ENCODE results near the gene CACNA1G. TPM values are rescaled to one million over a fixed set of nuclear protein-coding genes. Genes with fewer than 3 reads are reported as not detected.
A peak's percentile ranks its signal among the peaks of the same experiment; 100 is the strongest.

CACNA1G gene
- total and polyA plus RNA-seq, 5 donors, result 4.3 to 14.8 (median 4.5) TPM

DNA sequence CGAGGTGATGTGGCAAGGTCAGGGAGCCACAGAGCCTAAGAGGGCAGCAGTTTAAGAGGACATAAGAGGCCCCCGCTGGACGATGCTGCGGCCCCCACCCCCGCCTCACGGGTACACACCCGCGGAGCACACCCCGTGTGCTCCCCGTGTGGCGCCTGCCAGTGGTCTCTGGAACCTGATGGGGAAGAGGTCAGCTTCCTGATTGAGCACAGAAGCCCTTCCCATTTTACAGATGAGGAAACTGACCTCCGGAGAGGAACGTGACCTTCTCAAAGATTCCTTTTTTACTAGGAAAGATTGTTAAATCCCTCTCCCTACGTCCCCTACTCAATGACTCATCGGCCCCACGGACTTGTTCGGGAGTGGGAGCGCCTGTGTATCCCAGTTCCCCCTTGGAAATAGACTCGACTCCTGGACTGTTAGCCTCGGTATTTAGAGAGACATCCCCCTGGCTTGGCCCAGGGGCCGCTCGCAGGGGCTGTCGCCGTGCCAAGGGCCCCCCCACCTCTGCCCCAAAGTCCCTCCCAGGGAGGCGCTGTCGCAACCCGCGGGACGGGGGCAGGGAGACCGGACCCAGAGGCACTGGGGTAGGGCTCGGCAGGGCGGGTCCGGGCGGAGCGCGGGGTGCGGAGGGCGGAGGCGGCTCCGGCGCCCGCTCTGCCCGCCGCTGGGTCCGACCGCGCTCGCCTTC, 73.9 kb downstream of the CACNA1G start, which contains the start of gene ABCC3:
TSS of gene ABCC3 (plus strand) at position 658 of the 691 bp plus-strand sequence. CDS start 56 bp downstream, outside the sequence.
- peaks cover 9% of the 10 kb centered on the region for H3K4me1 ChIP-seq (ENCODE audit: control insufficient read depth, insufficient read depth, low read length)
- intact Hi-C loops (cut with DNase I), result loop anchor here in 1 of 4 donors (5.0 kb wide), 1 partner anchor 48 kb away; no protein-coding TSS in a partner anchor
- WGBS, result 15% methylated on average over 48 of the region's 48 CpGs
- H3K27ac ChIP-seq (ENCODE audit: low read length), result no peak within 1 kb of the TSS
- H3K9me3 ChIP-seq (ENCODE audit: control insufficient read depth, low read length), result no peaks in the 10 kb centered on the region
- ATAC-seq (peak; percentile 63 to 66), DNase-seq (peak; percentile 62 to 86 (median 82))
- H3K27me3 ChIP-seq (ENCODE audit: control insufficient read depth, insufficient read depth), result no peaks in the 10 kb centered on the region
- H3K4me3 ChIP-seq (ENCODE audit: low read length), result peak within 1 kb of the TSS; percentile 47

DNA sequence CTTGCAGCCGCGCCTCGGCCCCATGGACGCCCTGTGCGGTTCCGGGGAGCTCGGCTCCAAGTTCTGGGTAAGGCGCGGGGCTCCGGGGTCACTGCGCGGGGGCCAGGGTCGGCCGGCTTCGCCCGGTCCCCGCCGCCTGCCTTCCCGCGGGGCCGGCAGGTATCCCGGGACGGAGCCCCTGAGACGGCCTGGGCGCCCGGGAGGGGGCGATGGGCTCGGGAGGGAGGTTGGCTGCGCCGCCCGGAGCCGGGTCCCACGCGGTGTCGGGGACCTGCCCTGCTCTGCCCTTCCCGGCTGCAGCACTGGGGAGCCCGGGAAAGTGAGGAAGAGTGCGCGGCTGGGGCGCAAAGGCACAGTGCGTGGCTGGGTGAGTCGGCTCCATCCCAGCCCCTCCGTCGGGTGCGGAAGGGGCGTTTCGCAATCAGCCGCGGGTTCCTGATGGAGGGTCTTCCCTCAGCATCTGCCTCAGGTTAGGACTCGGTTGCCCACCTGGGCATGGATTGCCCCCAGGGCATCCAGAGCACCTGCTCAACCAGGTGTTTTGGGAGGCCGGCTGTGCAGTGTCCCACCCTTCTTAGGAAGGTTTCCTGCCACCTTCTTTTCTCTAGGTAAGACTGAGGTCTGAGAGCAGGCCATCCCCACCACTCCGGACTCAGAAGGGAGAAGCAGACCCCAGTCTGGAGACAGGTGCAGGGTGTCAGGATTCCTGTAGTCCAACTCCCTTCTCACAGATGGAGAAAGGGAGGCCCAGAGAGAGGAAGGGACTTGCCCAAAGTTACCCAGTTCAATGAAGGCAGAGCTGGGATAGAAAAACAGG, 74.6 kb downstream of the CACNA1G start:
- DNase-seq (peak in 1 of 3 donors; percentile 63), ATAC-seq (no peak)
- Histone ChIP-seq H3K9me3 (ENCODE audit: control insufficient read depth, low read length) (no peaks in the 10 kb centered on the region), H3K4me1 (ENCODE audit: control insufficient read depth, insufficient read depth, low read length) (peaks cover 9% of the 10 kb centered on the region), H3K27ac (ENCODE audit: low read length) (no peak overlapping the region), H3K4me3 (ENCODE audit: low read length) (peak overlapping the region; percentile 47), H3K27me3 (ENCODE audit: control insufficient read depth, insufficient read depth) (no peaks in the 10 kb centered on the region)
- WGBS, result 8% methylated on average over 52 of the region's 52 CpGs
- intact Hi-C loops (cut with DNase I), result loop anchor here in 2 of 4 donors (5.0 kb wide), 2 partner anchors 47 to 52 kb away; no protein-coding TSS in a partner anchor

DNA sequence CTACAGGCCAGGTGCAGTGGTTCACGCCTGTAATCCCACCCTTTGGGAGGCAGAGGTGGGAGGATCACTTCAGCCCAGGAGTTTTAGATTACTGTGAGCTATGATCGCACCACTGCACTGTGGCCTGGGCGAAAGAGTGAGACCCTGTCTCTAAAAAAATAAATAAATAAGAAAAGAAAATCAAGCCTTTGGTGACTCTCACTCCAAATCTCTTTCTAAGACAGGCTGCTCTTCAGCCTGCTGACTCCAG, 75.1 kb downstream of the CACNA1G start:
- H3K4me3 ChIP-seq (ENCODE audit: low read length), result no peak overlapping the region
- H3K9me3 ChIP-seq (ENCODE audit: control insufficient read depth, low read length), result no peaks in the 10 kb centered on the region
- H3K27ac ChIP-seq (ENCODE audit: low read length), result no peak overlapping the region
- peaks cover 9% of the 10 kb centered on the region for H3K4me1 ChIP-seq (ENCODE audit: control insufficient read depth, insufficient read depth, low read length)
- 76% methylated on average over 3 of the region's 3 CpGs for WGBS
- DNase-seq (no peak), ATAC-seq (no peak)
- no peaks in the 10 kb centered on the region for H3K27me3 ChIP-seq (ENCODE audit: control insufficient read depth, insufficient read depth)
- intact Hi-C loops (cut with DNase I), result loop anchor here in 1 of 4 donors (5.0 kb wide), 1 partner anchor 52 kb away; no protein-coding TSS in a partner anchor

DNA sequence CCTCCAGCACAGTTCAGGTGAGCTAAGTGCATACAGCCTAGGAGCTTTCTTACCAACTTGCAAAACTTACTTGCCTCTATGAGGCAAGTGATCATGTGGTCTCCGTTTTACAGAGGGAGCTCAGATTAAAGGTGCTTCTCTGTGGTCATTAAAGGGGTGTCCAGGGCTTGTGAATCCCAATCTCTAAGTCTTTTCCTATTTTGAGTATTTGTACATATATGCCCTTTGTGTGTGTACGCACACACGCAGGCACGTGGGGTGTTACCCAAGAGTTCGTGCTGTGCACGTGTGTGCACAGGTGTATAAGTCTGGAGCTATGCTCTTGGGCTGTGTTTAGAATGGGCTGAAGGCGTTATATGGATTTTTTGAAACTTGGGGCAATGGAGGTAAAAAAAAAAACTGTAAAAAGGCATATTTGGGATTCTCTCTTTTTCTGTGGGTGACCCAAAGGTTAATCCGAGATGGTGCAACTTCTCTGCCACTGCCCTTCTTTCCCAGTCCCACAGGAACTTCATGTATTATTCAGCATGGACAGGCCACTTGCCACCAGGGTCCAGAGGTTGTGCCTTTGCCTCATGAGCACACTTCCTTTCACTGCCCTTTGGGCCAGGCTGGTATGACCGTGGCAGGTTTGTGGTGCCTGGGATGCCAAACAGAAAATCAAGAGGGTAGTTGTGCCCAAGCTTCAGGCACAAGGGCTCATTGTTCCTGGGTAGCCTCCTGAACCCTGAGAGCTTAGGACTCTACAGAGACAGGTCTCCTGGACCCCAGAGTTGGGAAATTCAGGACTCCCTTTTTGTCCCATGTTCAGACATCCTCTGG, 75.7 kb downstream of the CACNA1G start:
- no peak overlapping the region for H3K27ac ChIP-seq (ENCODE audit: low read length)
- WGBS, result 94% methylated on average over 9 of the region's 9 CpGs
- peaks cover 10% of the 10 kb centered on the region for H3K4me1 ChIP-seq (ENCODE audit: control insufficient read depth, insufficient read depth, low read length)
- no peaks in the 10 kb centered on the region for H3K27me3 ChIP-seq (ENCODE audit: control insufficient read depth, insufficient read depth)
- H3K9me3 ChIP-seq (ENCODE audit: control insufficient read depth, low read length), result no peaks in the 10 kb centered on the region
- intact Hi-C loops (cut with DNase I), result loop anchor here in 1 of 4 donors (5.0 kb wide), 1 partner anchor 51 kb away; no protein-coding TSS in a partner anchor
- no peak overlapping the region for H3K4me3 ChIP-seq (ENCODE audit: low read length)
- DNase-seq (peak in 1 of 3 donors; percentile 3), ATAC-seq (no peak)

DNA sequence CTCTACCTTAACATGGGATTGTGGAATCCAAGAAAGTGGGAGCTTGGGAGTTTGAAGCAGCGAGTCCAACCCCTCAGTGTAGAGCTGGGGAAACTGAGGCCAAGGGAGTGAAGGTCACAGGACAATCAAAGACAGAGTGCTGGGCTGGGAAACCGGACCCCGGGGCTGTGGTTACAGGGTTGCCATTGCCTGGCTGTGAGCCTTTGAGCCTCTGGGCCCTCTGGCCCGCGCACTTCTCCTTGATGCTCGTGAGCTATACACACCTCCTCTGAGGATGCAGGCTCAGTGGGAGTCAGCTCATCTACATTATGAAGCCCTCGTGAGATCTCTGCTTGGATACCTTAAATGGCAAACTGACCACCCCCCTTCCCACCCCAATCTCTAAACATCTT, 76.3 kb downstream of the CACNA1G start:
- no peaks in the 10 kb centered on the region for H3K9me3 ChIP-seq (ENCODE audit: control insufficient read depth, low read length)
- H3K4me3 ChIP-seq (ENCODE audit: low read length), result no peak overlapping the region
- peak in 1 of 3 donors; percentile 18 for DNase-seq
- no peak overlapping the region for H3K27ac ChIP-seq (ENCODE audit: low read length)
- WGBS, result 92% methylated on average over 7 of the region's 7 CpGs
- H3K4me1 ChIP-seq (ENCODE audit: control insufficient read depth, insufficient read depth, low read length), result peaks cover 12% of the 10 kb centered on the region
- no peak for ATAC-seq
- no peaks in the 10 kb centered on the region for H3K27me3 ChIP-seq (ENCODE audit: control insufficient read depth, insufficient read depth)
- intact Hi-C loops (cut with DNase I), result loop anchor here in 1 of 4 donors (5.0 kb wide), 1 partner anchor 51 kb away; no protein-coding TSS in a partner anchor

DNA sequence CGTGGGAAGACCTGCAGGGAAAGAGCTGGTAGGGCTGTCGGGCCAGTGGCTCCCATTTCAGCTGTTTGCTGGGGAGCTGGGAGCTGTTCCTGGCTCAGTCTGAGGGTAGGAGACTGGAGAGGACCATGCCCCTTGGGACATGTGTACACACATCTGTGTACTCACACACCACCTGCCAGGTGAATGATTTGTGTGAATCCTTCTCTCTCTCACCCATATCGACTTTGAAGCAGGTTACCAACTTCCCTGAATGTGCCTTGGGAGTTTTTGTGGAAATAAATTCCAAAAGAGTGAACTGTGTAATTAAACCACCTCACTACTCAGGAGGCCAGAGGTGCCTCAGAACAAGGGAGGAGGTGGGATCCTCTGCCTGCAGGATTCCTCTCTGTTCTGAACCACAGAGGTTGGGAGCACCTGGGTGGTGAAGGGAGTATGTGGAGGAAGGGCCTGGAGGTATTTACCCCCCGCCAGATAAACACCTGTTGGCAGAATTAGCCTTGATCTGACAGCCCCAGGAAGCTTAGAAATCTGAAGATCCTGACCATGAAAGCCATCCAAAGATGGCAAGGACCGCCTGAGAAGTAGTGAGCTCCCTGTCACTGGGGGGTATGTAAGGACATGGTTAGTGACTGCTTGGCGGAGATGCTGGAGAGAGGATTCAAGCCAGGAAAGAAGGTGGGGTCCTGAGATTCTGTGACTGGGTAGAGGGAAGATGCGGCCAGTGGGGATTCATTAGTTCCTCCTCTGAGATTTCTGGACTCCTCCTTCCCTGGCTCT, 77.5 kb downstream of the CACNA1G start:
- intact Hi-C loops (cut with DNase I), result loop anchor here in 1 of 4 donors (5.0 kb wide), 1 partner anchor 49 kb away; no protein-coding TSS in a partner anchor
- Histone ChIP-seq H3K27ac (ENCODE audit: low read length) (no peak overlapping the region), H3K27me3 (ENCODE audit: control insufficient read depth, insufficient read depth) (no peaks in the 10 kb centered on the region), H3K9me3 (ENCODE audit: control insufficient read depth, low read length) (no peaks in the 10 kb centered on the region), H3K4me3 (ENCODE audit: low read length) (no peak overlapping the region), H3K4me1 (ENCODE audit: control insufficient read depth, insufficient read depth, low read length) (peaks cover 12% of the 10 kb centered on the region)
- peak in 1 of 3 donors; percentile 23 for DNase-seq
- 92% methylated on average over 7 of the region's 7 CpGs for WGBS
- no peak for ATAC-seq

DNA sequence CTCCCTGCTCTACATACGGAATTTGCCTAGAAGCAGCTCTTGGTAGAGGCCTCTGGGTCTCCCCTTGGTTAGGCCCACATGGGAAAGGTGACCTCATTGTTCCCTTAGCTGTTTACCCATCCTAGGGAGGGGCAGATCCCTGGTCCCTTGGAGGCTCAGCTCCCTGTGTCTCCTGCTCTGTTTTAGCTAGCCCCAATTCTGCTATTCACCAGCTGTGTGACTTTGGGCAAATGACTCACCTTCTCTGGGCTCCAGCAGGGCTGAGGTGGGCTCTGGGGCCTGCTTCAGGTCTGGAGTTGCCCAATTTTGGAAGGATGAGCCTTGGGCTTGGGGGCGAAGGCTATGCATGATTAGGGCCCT, 78.1 kb downstream of the CACNA1G start:
- peaks cover 12% of the 10 kb centered on the region for H3K4me1 ChIP-seq (ENCODE audit: control insufficient read depth, insufficient read depth, low read length)
- no peak overlapping the region for H3K27ac ChIP-seq (ENCODE audit: low read length)
- H3K4me3 ChIP-seq (ENCODE audit: low read length), result no peak overlapping the region
- H3K9me3 ChIP-seq (ENCODE audit: control insufficient read depth, low read length), result no peaks in the 10 kb centered on the region
- WGBS, result 83% methylated on average over 2 of the region's 2 CpGs
- ATAC-seq, result no peak
- intact Hi-C loops (cut with DNase I), result loop anchor here in 1 of 4 donors (5.0 kb wide), 1 partner anchor 49 kb away; no protein-coding TSS in a partner anchor
- DNase-seq, result peak in 1 of 3 donors; percentile 8
- no peaks in the 10 kb centered on the region for H3K27me3 ChIP-seq (ENCODE audit: control insufficient read depth, insufficient read depth)

DNA sequence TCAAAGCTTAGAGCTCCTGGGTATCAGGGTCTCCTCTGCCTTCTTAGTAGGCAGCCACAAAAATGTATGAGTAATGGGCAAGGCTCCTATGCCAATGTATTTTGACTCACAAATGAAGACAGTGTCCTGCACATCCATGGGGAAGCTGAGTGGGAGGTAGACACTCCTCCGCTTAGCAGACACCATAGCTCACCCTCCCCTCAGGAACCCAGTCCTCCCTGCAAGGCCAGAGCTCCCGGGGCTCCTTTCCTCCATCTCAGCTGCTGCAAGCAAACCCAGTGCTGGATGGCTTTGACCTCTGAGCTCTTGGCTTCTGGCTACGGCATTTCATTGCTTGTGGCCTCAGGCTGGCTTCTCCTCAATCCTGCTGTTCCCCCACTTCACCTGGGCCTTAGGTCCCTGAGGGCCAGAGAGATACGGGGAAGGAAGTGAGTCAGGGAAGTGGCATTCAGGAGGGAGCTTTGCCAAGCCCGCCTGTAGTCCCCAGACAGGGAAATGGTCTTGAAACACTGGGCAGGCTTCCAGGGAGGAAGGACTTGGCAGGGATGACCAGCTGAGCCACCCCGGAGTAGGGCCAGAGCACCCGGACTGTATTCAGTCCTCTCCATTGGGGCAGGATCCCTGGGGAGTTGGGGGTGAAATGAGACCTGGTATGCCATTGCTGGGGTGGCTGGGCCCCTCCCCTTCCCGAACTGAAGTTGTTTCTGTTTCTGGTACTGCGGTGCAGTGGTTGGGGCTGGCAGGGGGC, 78.6 kb downstream of the CACNA1G start:
- intact Hi-C loops (cut with DNase I), result loop anchor here in 1 of 4 donors (5.0 kb wide), 1 partner anchor 48 kb away; no protein-coding TSS in a partner anchor
- Histone ChIP-seq H3K4me1 (ENCODE audit: control insufficient read depth, insufficient read depth, low read length) (peaks cover 12% of the 10 kb centered on the region), H3K9me3 (ENCODE audit: control insufficient read depth, low read length) (no peaks in the 10 kb centered on the region), H3K27me3 (ENCODE audit: control insufficient read depth, insufficient read depth) (no peaks in the 10 kb centered on the region), H3K4me3 (ENCODE audit: low read length) (no peak overlapping the region), H3K27ac (ENCODE audit: low read length) (no peak overlapping the region)
- peak; percentile 85 to 87 for ATAC-seq
- peak; percentile 94 for DNase-seq
- 7% methylated on average over 9 of the region's 9 CpGs for WGBS

DNA sequence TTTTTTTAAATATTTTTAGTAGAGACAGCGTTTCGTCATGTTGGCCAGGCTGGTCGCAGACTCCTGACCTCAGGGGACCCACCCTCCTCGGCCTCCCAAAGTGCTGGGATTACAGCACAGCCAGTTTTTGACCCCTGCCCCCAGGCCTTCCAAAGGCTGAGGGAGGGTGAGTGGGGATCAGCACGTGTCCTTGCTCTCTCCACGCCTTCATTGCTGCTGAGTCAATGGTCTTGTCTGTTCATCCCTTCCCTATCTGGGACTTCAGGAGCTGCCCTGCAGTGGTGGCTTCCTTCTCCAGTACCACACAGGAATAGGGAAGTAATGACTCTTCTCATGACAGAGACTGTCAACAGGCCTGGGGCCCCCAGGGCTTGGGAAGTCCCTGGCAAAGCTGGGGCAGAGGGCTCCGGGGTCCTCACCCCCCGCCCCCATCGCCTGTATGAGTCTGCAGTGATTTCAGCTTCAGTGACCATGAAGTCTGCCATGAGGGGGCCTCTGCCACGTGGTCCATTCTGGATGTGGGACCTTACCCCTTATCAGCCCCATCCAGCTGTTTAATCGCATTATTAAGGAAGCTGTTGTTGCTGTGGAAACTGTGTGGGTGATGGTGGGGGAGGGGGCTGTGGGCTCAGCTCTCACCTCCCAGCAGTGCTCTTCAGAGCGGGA, 80.3 kb downstream of the CACNA1G start:
- Histone ChIP-seq H3K27me3 (ENCODE audit: control insufficient read depth, insufficient read depth) (no peaks in the 10 kb centered on the region), H3K4me1 (ENCODE audit: control insufficient read depth, insufficient read depth, low read length) (peaks cover 12% of the 10 kb centered on the region), H3K4me3 (ENCODE audit: low read length) (no peak overlapping the region), H3K27ac (ENCODE audit: low read length) (no peak overlapping the region), H3K9me3 (ENCODE audit: control insufficient read depth, low read length) (no peaks in the 10 kb centered on the region)
- intact Hi-C loops (cut with DNase I), result no loop called here
- peak; percentile 27 to 53 for ATAC-seq
- 55% methylated on average over 12 of the region's 12 CpGs for WGBS
- DNase-seq, result peak; percentile 47 to 75 (median 67)

All from right cardiac atrium (tissue), 5 donors.